ENCODE results near the gene CLIP3. TPM values are rescaled to one million over a fixed set of nuclear protein-coding genes. Genes with fewer than 3 reads are reported as not detected.
A peak's percentile ranks its signal among the peaks of the same experiment; 100 is the strongest.

The CLIP3 gene
- total and polyA plus RNA-seq, 8 donors, result 5.8 to 33.0 (median 27.5) TPM

DNA sequence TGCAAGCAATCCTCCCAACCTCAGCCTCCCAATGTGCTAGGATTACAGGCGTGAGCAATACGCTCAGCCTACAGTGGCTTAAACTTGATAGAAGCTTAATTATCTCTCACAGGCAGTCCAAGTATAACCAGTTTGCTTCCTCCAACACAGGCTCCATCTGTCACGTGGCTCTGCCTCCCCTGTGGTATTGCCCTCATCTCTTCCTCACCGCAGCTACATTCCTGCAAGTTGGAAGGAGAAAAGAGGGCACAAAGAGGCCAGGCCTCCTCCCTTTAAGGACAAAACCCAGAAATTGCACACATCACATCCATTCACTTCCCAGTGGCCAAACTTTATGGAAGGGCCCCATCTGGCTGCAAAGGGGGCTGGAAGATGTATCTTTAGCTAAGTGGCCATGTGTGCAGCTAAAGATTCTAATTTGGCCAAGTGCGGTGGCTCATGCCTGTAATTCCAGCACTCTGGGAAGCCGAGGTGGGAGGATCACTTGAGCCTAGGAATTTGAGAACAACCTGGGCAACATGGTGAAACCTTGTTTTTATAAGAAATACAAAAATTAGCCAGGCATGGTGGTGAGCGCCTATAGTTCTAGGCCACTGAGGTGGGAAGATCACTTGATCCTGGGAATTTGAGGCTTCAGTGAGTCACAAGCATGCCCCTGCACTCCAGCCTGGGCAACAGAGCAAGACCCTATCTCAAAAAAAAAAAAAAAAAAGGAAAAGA, 40.8 kb downstream of the CLIP3 start:
- peaks cover 5 to 26% of the 10 kb centered on the region in 2 donors for H3K27me3 ChIP-seq
- H3K27ac ChIP-seq, result no peak overlapping the region
- intact Hi-C loops (cut with DNase I), result no loop called here
- H3K9me3 ChIP-seq, result peaks cover 0 to 4% of the 10 kb centered on the region in 2 donors
- no peak for ATAC-seq
- DNase-seq, result peak in 1 of 4 donors; percentile 0
- H3K4me3 ChIP-seq, result no peak overlapping the region
- TF ChIP-seq, protein P1, sequence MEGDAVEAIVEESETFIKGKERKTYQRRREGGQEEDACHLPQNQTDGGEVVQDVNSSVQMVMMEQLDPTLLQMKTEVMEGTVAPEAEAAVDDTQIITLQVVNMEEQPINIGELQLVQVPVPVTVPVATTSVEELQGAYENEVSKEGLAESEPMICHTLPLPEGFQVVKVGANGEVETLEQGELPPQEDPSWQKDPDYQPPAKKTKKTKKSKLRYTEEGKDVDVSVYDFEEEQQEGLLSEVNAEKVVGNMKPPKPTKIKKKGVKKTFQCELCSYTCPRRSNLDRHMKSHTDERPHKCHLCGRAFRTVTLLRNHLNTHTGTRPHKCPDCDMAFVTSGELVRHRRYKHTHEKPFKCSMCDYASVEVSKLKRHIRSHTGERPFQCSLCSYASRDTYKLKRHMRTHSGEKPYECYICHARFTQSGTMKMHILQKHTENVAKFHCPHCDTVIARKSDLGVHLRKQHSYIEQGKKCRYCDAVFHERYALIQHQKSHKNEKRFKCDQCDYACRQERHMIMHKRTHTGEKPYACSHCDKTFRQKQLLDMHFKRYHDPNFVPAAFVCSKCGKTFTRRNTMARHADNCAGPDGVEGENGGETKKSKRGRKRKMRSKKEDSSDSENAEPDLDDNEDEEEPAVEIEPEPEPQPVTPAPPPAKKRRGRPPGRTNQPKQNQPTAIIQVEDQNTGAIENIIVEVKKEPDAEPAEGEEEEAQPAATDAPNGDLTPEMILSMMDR (IDR thresholded peaks at IDR 0.05), result no peak
- H3K36me3 ChIP-seq, result no peaks in the 10 kb centered on the region
- H3K4me1 ChIP-seq, result peaks cover 18 to 30% of the 10 kb centered on the region in 2 donors

- Histone ChIP-seq H3K27ac (no peak overlapping the region), H3K4me1 (peaks cover 13 to 26% of the 10 kb centered on the region in 2 donors), H3K9me3 (peaks cover 0 to 4% of the 10 kb centered on the region in 2 donors), H3K4me3 (no peak overlapping the region), H3K36me3 (no peaks in the 10 kb centered on the region), H3K27me3 (peaks cover 14 to 34% of the 10 kb centered on the region in 2 donors)
- ATAC-seq (no peak), DNase-seq (no peak)
- TF ChIP-seq, protein P1 (IDR thresholded peaks at IDR 0.05), result no peak
- intact Hi-C loops (cut with DNase I), result no loop called here
Measured at GRCh38 chr19:35990771-35991730, 41.6 kb downstream of the CLIP3 start.

GRCh38 chr19:35990156-35990555, 42.5 kb downstream of the CLIP3 start:
- H3K9me3 ChIP-seq, result peaks cover 0 to 4% of the 10 kb centered on the region in 2 donors
- DNase-seq (no peak), ATAC-seq (no peak)
- H3K4me3 ChIP-seq, result no peak overlapping the region
- intact Hi-C loops (cut with DNase I), result no loop called here
- TF ChIP-seq, protein P1 (IDR thresholded peaks at IDR 0.05), result no peak
- no peaks in the 10 kb centered on the region for H3K36me3 ChIP-seq
- H3K27me3 ChIP-seq, result peaks cover 15 to 43% of the 10 kb centered on the region in 2 donors
- no peak overlapping the region for H3K27ac ChIP-seq
- H3K4me1 ChIP-seq, result peaks cover 8 to 19% of the 10 kb centered on the region in 2 donors

GRCh38 chr19:35988824-35989223, 43.8 kb downstream of the CLIP3 start:
- peaks cover 0 to 4% of the 10 kb centered on the region in 2 donors for H3K9me3 ChIP-seq
- no peak overlapping the region for H3K27ac ChIP-seq
- intact Hi-C loops (cut with DNase I), result no loop called here
- no peak overlapping the region for H3K4me3 ChIP-seq
- TF ChIP-seq, protein P1 (IDR thresholded peaks at IDR 0.05), result no peak
- no peak for DNase-seq
- H3K4me1 ChIP-seq, result peaks cover 4 to 10% of the 10 kb centered on the region in 2 donors
- ATAC-seq, result no peak
- H3K27me3 ChIP-seq, result peaks cover 15 to 55% of the 10 kb centered on the region in 2 donors
- H3K36me3 ChIP-seq, result no peaks in the 10 kb centered on the region

GRCh38 chr19:35987571-35987896, 45.1 kb downstream of the CLIP3 start:
- intact Hi-C loops (cut with DNase I), result no loop called here
- Histone ChIP-seq H3K4me1 (peaks cover 4 to 10% of the 10 kb centered on the region in 2 donors), H3K9me3 (peaks cover 0 to 4% of the 10 kb centered on the region in 2 donors), H3K4me3 (peak overlapping the region in 1 of 2 donors; percentile 35), H3K27ac (no peak overlapping the region), H3K27me3 (peaks cover 15 to 64% of the 10 kb centered on the region in 2 donors), H3K36me3 (no peaks in the 10 kb centered on the region)
- DNase-seq (no peak), ATAC-seq (no peak)
- TF ChIP-seq, protein P1 (IDR thresholded peaks at IDR 0.05), result no peak

Measured in left lung (tissue), 10 donors.